Activated gamma-delta T cell treated with anti-CD3 and anti-CD28 coated beads, Interleukin-2, amount 50 U/mL, for 16 hours (primary cell): Measurements from ENCODE around the gene ATP10B.

Experiments used
- DNase-seq: peaks from one replicate; pipeline ENCODE4 v3.0.0-alpha.2; 2020; ENCODE audit warnings: low read depth

The ATP10B gene

GRCh38 chr5:160513485-160513884 is 338.5 kb downstream of the ATP10B start:
- no peak for DNase-seq
